Measurements from ENCODE around the gene GJA9. TPM values are rescaled to one million over a fixed set of nuclear protein-coding genes. Genes with fewer than 3 reads are reported as not detected.

The GJA9 gene
- total RNA-seq: not detected

GRCh38 chr1:38881487-38881886, at the start of gene GJA9:
TSS of gene GJA9 (minus strand) at chr1:38881587. CDS start at chr1:38876098, 5,489 bp downstream.

DNA sequence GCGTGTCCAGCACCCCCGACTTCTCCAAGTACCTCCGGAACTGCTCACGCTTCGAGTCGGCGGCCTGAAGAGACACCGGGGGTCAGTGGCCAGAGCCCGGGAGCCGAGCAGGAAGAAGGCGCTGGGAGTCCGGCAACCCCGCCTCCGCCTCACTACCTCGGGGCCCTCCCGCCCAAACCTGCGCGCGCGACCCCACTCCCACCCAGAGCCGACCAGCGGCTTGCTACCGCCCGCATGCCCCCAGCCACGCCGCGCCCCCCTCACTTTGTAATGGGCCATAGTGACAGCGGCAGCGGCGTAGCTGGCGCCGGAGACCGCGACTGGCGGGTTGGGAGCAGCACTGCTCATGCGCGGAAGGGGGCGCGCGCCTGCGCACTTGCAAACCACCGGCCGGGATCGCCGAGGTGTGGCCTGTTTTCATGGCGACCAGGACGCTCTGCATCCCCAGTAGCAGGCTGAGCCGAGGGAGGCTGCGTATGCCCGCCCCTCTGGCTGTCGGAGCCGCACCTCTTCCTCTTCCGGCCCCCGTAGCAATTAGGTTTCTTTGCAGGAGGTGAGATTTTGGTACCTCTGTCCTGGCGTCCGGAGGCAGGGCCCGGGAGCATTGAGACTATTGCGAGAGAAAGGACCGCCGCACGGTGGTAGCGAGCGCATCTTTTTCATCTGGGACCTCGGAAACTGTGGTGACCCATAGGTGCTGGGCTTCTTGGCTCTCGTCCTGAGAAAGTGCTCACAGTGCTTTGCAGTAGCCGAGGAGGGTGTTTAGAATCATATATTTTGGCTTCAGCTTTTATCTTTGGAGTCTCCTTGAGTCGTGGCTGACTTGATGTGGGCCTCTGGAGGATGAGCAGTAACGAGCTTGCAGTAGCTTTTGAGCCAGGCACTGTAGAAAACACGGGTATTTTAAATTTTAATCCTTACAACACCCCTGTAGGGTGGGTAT, 8.1 kb downstream of the GJA9 start, which contains the start of gene MYCBP:
TSS of gene MYCBP (minus strand) at position 322 of the 943 bp plus-strand sequence. CDS start at position 279, 43 bp downstream.

GRCh38 chr1:38859561-38860453, 21.6 kb downstream of the GJA9 start, which contains the start of gene RRAGC:
TSS of gene RRAGC (minus strand) at chr1:38859772. CDS start at chr1:38859646, 126 bp downstream.

Small RNA genes within 50 kb of the gene (small RNA-seq; reads per million reads assigned to genes)
- gene GJA9-MYCBP (ENCODE audit: low replicate concordance) (not detected), gene RNU6-605P (ENCODE audit: low replicate concordance) (not detected)

Other genes with a start within 250 kb of the GJA9 start
- 19.7 TPM for gene RRAGC, start 21.8 kb downstream of the GJA9 start, total RNA-seq
- 1.9 TPM for gene MYCBP, start 8.2 kb downstream of the GJA9 start, total RNA-seq
- not detected for gene RHBDL2, start 60.2 kb upstream of the GJA9 start, total RNA-seq
- gene AKIRIN1, start 109.7 kb upstream of the GJA9 start, total RNA-seq: 32.9 TPM
- gene NDUFS5, start 144.8 kb upstream of the GJA9 start, total RNA-seq: 218 TPM

All from parietal lobe (tissue), 2 donors.